GM12875 (cell line): Measurements from ENCODE around the gene NELFCD.

Source experiments
- H3K4me3 ChIP-seq: one replicate; pipeline ENCODE4 v1.5.1; 2011; ENCODE audit warnings: low read depth, low read length, control low read depth
- CTCF ChIP-seq: IDR thresholded peaks from 2 replicates; pipeline ENCODE4 v1.5.1; 2011; ENCODE audit warnings: low read depth, mild to moderate bottlenecking, control low read depth, inconsistent platforms, low read length, moderate library complexity, borderline replicate concordance; ENCODE audit not compliant: insufficient read depth

NELFCD gene

DNA sequence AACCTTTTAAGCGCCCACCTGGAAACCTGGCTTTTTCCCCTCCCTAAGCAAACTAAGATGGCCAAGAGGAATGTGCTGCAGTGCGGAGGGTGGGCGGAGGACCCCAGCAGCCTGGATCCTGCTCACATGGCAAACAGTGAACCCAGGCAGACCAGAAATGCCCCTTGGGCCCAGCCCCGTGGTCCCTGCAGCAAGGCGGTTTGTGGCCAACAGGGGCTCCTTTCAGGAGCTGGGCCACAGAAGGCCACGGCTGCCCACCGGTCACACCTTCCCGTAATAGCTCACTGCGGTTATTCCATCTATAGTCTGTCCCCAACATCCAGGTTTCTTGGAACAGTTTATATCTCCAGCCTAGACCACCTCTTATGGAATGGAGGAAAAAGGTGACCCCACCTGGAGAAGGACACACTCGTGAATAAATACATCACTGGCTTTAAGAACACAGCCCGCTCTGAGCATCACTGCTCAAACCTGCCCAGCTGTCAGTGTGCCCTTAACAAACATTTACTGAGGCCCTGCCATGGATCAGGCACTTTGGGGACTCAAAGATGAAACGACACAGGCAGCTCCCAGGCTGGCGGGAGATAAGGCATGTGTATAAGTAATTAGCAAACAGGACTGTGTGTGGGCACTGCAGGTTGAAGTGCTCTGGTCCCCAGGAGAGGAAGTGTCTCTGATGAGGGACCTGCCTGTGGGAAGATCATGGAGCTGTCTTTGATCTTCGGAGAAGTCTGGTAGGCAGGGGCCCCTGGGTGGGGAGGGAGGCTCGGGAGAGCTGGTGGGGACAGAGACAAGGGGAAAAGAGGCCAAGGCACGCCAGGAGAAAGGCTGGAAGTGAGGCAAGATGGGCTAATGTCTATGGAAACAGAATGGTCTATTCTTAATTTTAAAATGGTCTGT, 35.0 kb downstream of the NELFCD start:
- no peak overlapping the region for H3K4me3 ChIP-seq
- no peak for TF ChIP-seq CTCF

DNA sequence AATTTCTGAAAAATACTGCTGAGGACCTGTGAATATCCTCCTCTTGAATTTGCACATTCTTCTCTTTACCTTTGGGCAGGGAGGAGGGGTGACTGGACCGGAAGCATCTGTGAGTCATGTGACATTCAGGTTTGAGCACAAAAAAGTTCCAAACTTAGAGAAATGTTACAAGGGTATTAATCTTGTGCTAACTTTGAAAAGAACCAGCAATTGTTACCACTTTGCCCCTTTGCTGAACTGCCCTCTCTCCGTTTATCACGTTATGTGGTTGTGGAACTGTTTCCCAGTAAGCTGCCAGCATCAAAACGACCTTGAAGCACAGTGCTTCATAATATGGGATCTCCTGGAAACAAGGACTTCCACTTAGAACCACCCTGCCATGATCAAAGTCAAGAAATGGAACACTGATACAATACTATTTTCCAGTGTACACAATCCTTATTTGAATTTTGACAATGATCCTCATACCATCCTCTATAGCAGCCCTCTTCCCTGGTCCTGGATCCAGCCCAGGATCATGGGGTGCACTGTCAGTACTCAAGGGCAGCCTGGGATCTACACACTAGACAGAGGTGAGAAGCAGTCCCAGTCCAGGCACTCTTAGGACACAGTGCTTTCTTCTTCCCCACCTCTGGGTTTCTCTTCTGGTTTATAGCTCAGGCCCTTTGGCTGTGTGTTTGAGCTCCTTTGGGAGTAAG, 35.9 kb downstream of the NELFCD start:
- no peak for TF ChIP-seq CTCF

GRCh38 chr20:59017493-59018231, 36.6 kb downstream of the NELFCD start:
- no peak overlapping the region for H3K4me3 ChIP-seq
- no peak for TF ChIP-seq CTCF

More for the DNA sequence above, 35.9 kb downstream of the NELFCD start:
- H3K4me3 ChIP-seq = no peak overlapping the region

DNA sequence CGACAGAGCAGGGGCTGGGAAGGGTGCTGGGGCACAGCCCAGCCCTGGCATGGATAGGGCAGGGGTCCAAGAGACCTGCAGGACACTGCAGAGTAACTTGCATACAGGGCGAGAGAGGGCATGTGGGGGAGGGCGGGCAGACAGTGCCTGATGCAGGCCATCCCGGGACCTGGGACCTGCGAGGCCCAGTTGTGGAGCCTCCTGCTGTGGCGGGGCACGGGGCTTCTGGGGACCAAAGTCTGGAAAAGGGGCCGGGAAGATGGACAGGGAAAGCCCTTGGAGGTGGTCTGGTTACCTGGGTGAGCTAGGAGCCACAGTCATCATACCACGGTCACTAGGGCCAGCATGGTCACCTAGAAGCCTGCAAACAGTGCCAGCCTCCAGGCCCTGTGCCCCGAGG, 37.8 kb downstream of the NELFCD start:
- no peak for TF ChIP-seq CTCF
- H3K4me3 ChIP-seq = no peak overlapping the region

DNA sequence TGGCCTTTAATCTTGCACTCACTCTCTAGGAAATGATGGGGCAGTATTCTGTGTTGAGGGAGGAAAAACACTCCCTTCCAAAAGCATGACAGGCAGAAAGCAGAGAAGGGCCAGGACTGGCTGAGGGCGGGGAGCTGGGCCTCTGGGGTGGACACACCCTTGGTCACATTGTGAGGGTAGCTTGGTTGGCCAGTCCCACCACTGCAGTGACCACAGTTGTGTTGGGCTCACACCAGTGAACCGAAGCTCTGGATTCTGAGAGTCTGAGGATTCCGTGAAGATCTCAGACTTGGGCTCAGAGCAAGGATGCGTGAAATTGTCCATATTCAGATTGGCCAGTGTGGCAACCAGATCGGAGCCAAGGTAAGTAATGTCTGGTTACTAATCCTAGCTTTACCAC, 38.2 kb downstream of the NELFCD start, which contains the start of gene TUBB1:
TSS of gene TUBB1 (plus strand) at position 213 of the 400 bp plus-strand sequence. CDS start at position 307, 94 bp downstream.
- TF ChIP-seq CTCF = no peak
- H3K4me3 ChIP-seq = no peak within 1 kb of the TSS

- no peak for TF ChIP-seq CTCF
Observed at GRCh38 chr20:59020938-59021551, 40.0 kb downstream of the NELFCD start.

More at GRCh38 chr20:59020938-59021551, 40.0 kb downstream of the NELFCD start:
- no peak overlapping the region for H3K4me3 ChIP-seq
